HEK293 (cell line): Measurements from ENCODE around the gene MAGI1.

ENCODE experiments used
- CTCF ChIA-PET: fragments of 350-600 bp; formaldehyde crosslinking; extraction: SDS; loops from one replicate; lab custom pipeline; 2021; ENCODE audit warnings: antibody characterized with exemption; lab: Yijun Ruan, JAX
- POLR2A ChIA-PET: fragments of 300-600 bp; formaldehyde crosslinking; extraction: SDS; loops from one replicate; lab custom pipeline; 2020; ENCODE audit warnings: antibody characterized with exemption, inconsistent platforms; lab: Yijun Ruan, JAX
- H3K27ac ChIP-seq: fragments of 200-500 bp; sonication (Bioruptor generic); 2 replicates; pipeline ENCODE4 v1.5.1; 2014; ENCODE audit warnings: low read depth, low read length, control low read depth, inconsistent platforms; ENCODE audit errors: extremely low read depth
- H3K36me3 ChIP-seq, 2 experiments: fragments of 200-500 bp in 1 of 2; sonication (Bioruptor generic) in 1 of 2; 1 replicate in 1 of 2; 2 replicates in 1 of 2; pipeline ENCODE4 v1.5.1; 2014 to 2017; ENCODE audit warnings: inconsistent platforms in 2 of 2, low read length in 2 of 2; ENCODE audit not compliant: control insufficient read depth in 2 of 2, insufficient read depth in 1 of 2
- H3K4me1 ChIP-seq: fragments of 200-500 bp; sonication (Bioruptor generic); 2 replicates; pipeline ENCODE4 v1.5.1; 2014; ENCODE audit warnings: mild to moderate bottlenecking, low read length, inconsistent platforms; ENCODE audit not compliant: control insufficient read depth, insufficient read depth
- H3K4me3 ChIP-seq: 2 replicates; pipeline ENCODE4 v1.5.1; 2011; ENCODE audit warnings: low read depth, mild to moderate bottlenecking, control low read depth, low read length, moderate library complexity
- H3K9me3 ChIP-seq: fragments of 200-500 bp; sonication (Bioruptor generic); 2 replicates; pipeline ENCODE4 v1.5.1; 2014; ENCODE audit warnings: low read depth, low read length, inconsistent platforms; ENCODE audit not compliant: control insufficient read depth, insufficient read depth
- FEZF1 ChIP-seq: fragments of 450-650 bp; formaldehyde crosslinking; IDR thresholded peaks from 2 replicates; pipeline ENCODE4 v1.5.1; 2016; ENCODE audit warnings: missing biosample characterization, missing genetic modification characterization
- HOXC10 ChIP-seq: sonication (generic); formaldehyde crosslinking; IDR thresholded peaks from 2 replicates; pipeline ENCODE4 v1.8.1; 2023; ENCODE audit warnings: mild to moderate bottlenecking, missing genetic modification reagents
- SCRT1 ChIP-seq: fragments of 450-650 bp; formaldehyde crosslinking; IDR thresholded peaks from 2 replicates; pipeline ENCODE4 v1.5.1; 2016; ENCODE audit warnings: missing biosample characterization, missing genetic modification characterization, borderline replicate concordance
- SCRT2 ChIP-seq: fragments of 450-650 bp; formaldehyde crosslinking; IDR thresholded peaks from 2 replicates; pipeline ENCODE4 v1.5.1; 2016; ENCODE audit warnings: missing biosample characterization, missing genetic modification characterization
- ZBTB26 ChIP-seq: fragments of 450-650 bp; formaldehyde crosslinking; optimal IDR thresholded peaks from 2 replicates; pipeline ENCODE3; 2016; ENCODE audit warnings: missing biosample characterization, mild to moderate bottlenecking, missing genetic modification characterization
- ZFP3 ChIP-seq: fragments of 450-650 bp; formaldehyde crosslinking; IDR thresholded peaks from 2 replicates; pipeline ENCODE4 v1.5.1; 2016; ENCODE audit warnings: low read depth, missing biosample characterization, missing genetic modification characterization
- ZNF184 ChIP-seq: fragments of 450-650 bp; IDR thresholded peaks from 2 replicates; pipeline ENCODE4 v1.5.1; 2018; ENCODE audit warnings: missing biosample characterization, mild to moderate bottlenecking, missing genetic modification characterization
- ZNF266 ChIP-seq: fragments of 450-650 bp; formaldehyde crosslinking; IDR thresholded peaks from 2 replicates; pipeline ENCODE4 v1.5.1; 2016; ENCODE audit warnings: missing biosample characterization, missing genetic modification characterization, low read depth
- ZNF335 ChIP-seq: fragments of 450-650 bp; formaldehyde crosslinking; conservative IDR thresholded peaks from 2 replicates; pipeline ENCODE4 v1.5.1; 2016; ENCODE audit warnings: missing biosample characterization, missing genetic modification characterization
- ZNF366 ChIP-seq: fragments of 450-650 bp; formaldehyde crosslinking; conservative IDR thresholded peaks from 2 replicates; pipeline ENCODE4 v1.5.1; 2016; ENCODE audit warnings: missing biosample characterization, missing genetic modification characterization
- ZNF585B ChIP-seq: fragments of 450-650 bp; formaldehyde crosslinking; IDR thresholded peaks from 2 replicates; pipeline ENCODE4 v1.5.1; 2016; ENCODE audit warnings: missing biosample characterization, missing genetic modification characterization
- ZNF654 ChIP-seq: fragments of 450-650 bp; formaldehyde crosslinking; IDR thresholded peaks from 2 replicates; pipeline ENCODE4 v1.5.1; 2016; ENCODE audit warnings: low read depth, missing biosample characterization, missing genetic modification characterization
- TF ChIP-seq, protein P1 (sequence below): fragments of 450-650 bp; formaldehyde crosslinking; IDR thresholded peaks from 2 replicates; pipeline ENCODE4 v1.5.1; 2016; ENCODE audit warnings: missing biosample characterization, missing genetic modification characterization
- TF ChIP-seq, protein P2 (sequence below): fragments of 450-650 bp; formaldehyde crosslinking; IDR thresholded peaks from 2 replicates; pipeline ENCODE4 v1.5.1; 2016; ENCODE audit warnings: missing biosample characterization, missing genetic modification characterization, low read depth
- TF ChIP-seq, protein P3 (sequence below): fragments of 450-650 bp; formaldehyde crosslinking; IDR thresholded peaks from 2 replicates; pipeline ENCODE4 v1.5.1; 2016; ENCODE audit warnings: missing biosample characterization, missing genetic modification characterization

Gene MAGI1

GRCh38 chr3:65953881-65954733, 84.6 kb downstream of the MAGI1 start:
- CTCF ChIA-PET, result interaction anchor here (0.6 to 0.7 kb wide), 2 partner anchors 10 to 50 kb away, joined by 3 to 4 read pairs; no protein-coding TSS in a partner anchor
- TF ChIP-seq, protein P1, sequence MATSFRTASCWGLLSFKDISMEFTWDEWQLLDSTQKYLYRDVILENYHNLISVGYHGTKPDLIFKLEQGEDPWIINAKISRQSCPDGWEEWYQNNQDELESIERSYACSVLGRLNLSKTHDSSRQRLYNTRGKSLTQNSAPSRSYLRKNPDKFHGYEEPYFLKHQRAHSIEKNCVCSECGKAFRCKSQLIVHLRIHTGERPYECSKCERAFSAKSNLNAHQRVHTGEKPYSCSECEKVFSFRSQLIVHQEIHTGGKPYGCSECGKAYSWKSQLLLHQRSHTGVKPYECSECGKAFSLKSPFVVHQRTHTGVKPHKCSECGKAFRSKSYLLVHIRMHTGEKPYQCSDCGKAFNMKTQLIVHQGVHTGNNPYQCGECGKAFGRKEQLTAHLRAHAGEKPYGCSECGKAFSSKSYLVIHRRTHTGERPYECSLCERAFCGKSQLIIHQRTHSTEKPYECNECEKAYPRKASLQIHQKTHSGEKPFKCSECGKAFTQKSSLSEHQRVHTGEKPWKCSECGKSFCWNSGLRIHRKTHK (tag by site-specific recombination), result no peak
- no peak for TF ChIP-seq HOXC10 (CRISPR knock-in tag)
- peak; percentile 47; the same call in 1 of the 2 replicates for TF ChIP-seq SCRT2
- TF ChIP-seq FEZF1 (tag by site-specific recombination), result no peak
- H3K9me3 ChIP-seq, result no peaks in the 10 kb centered on the region
- no peaks in the 10 kb centered on the region for H3K36me3 ChIP-seq
- peaks cover 13% of the 10 kb centered on the region; the same call in 1 of the 2 replicates for H3K4me1 ChIP-seq
- H3K4me3 ChIP-seq, result no peak overlapping the region
- POLR2A ChIA-PET, result interaction anchor here (0.6 kb wide), 1 partner anchor 131 kb away, joined by 3 read pairs; no protein-coding TSS in a partner anchor
- H3K27ac ChIP-seq, result no peak overlapping the region

DNA sequence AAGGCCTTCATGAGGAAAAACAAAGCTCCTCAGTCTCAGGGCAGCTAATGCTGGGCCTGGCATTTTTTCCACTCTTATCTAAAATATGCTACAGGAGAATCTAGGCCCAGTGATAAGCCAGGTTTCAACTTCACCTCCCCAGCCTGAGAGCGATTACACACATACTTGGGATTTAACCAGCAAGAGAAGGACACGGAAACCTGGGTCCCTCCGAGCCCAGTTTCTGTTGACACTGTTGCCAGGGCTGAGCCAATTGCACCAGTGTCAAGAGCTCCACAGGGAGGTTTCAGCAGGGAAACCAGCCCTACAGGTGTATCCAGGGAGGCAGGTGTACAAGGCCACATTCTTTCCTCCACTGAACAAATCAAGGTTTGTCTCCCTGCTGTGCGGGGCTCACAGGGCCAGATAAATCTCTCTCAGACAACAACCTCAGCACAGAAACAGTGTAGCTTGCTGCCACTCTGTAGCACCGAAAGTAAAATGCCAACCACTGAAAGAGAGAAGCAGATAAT, 85.4 kb downstream of the MAGI1 start:
- Histone ChIP-seq H3K4me1 (peaks cover 13% of the 10 kb centered on the region; the same call in 1 of the 2 replicates), H3K4me3 (no peak overlapping the region)
- POLR2A ChIA-PET, result no interaction called here

More for the DNA sequence above, 85.4 kb downstream of the MAGI1 start:
- Histone ChIP-seq H3K27ac (peak overlapping the region; percentile 40; the same call in 1 of the 2 replicates), H3K36me3 (no peaks in the 10 kb centered on the region), H3K9me3 (no peaks in the 10 kb centered on the region)
- TF ChIP-seq ZNF184 (no peak), ZNF335 (tag by site-specific recombination) (peak; percentile 12; the same call in 1 of the 2 replicates), ZBTB26 (tag by site-specific recombination) (no peak), SCRT1 (tag by site-specific recombination) (peak; percentile 47; the same call in 1 of the 2 replicates), ZNF366 (no peak), ZNF585B (tag by site-specific recombination) (no peak), ZNF266 (tag by site-specific recombination) (no peak), ZFP3 (tag by site-specific recombination) (no peak), SCRT2 (peak; percentile 61; the same call in 1 of the 2 replicates), ZNF654 (tag by site-specific recombination) (no peak)
- TF ChIP-seq, protein P2, sequence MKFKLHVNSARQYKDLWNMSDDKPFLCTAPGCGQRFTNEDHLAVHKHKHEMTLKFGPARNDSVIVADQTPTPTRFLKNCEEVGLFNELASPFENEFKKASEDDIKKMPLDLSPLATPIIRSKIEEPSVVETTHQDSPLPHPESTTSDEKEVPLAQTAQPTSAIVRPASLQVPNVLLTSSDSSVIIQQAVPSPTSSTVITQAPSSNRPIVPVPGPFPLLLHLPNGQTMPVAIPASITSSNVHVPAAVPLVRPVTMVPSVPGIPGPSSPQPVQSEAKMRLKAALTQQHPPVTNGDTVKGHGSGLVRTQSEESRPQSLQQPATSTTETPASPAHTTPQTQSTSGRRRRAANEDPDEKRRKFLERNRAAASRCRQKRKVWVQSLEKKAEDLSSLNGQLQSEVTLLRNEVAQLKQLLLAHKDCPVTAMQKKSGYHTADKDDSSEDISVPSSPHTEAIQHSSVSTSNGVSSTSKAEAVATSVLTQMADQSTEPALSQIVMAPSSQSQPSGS (tag by site-specific recombination), result no peak
- TF ChIP-seq, protein P3, sequence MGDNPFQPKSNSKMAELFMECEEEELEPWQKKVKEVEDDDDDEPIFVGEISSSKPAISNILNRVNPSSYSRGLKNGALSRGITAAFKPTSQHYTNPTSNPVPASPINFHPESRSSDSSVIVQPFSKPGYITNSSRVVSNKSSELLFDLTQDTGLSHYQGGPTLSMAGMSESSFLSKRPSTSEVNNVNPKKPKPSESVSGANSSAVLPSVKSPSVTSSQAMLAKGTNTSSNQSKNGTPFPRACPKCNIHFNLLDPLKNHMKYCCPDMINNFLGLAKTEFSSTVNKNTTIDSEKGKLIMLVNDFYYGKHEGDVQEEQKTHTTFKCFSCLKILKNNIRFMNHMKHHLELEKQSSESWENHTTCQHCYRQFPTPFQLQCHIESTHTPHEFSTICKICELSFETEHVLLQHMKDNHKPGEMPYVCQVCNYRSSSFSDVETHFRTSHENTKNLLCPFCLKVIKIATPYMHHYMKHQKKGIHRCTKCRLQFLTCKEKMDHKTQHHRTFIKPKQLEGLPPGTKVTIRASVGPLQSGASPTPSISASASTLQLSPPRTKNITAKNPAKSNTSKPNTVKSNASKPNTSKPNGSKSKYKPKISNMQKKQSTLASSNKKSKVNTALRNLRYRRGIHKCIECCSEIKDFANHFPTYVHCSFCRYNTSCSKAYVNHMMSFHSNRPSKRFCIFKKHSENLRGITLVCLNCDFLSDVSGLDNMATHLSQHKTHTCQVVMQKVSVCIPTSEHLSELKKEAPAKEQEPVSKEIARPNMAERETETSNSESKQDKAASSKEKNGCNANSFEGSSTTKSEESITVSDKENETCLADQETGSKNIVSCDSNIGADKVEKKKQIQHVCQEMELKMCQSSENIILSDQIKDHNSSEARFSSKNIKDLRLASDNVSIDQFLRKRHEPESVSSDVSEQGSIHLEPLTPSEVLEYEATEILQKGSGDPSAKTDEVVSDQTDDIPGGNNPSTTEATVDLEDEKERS, result no peak
- CTCF ChIA-PET, result interaction anchor here (0.6 to 0.7 kb wide), 2 partner anchors 11 to 251 kb away, joined by 3 read pairs; no protein-coding TSS in a partner anchor
